HG03097 (cell line): ENCODE data around the gene CNOT4.

Experiments used
- ATAC-seq: cut with Tn5 transposase; IDR thresholded peaks from one replicate; pipeline ENCODE4 v1.9.1; 2021; ENCODE audit not compliant: unreplicated experiment, low FRiP score

The CNOT4 gene

DNA sequence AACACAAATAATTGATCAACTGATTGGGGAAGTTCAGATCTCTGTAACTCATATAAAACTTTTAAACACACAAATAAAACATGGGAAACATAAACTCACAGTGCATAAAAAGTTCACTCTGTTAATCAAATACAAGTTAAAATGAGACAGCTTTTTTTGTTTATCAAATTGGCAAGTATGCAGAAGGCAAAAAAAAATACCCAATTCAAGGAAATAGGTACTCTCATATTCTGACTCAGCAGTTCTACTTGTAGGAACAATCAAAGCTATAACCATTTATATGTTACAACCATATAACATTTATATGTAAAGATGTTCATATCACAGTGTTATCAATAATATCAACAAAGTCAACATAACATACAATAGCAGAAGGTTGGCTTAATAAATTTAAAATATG is 102.0 kb downstream of the CNOT4 start:
- no peak for ATAC-seq

GRCh38 chr7:135406918-135407317 is 103.0 kb downstream of the CNOT4 start:
- no peak for ATAC-seq

DNA sequence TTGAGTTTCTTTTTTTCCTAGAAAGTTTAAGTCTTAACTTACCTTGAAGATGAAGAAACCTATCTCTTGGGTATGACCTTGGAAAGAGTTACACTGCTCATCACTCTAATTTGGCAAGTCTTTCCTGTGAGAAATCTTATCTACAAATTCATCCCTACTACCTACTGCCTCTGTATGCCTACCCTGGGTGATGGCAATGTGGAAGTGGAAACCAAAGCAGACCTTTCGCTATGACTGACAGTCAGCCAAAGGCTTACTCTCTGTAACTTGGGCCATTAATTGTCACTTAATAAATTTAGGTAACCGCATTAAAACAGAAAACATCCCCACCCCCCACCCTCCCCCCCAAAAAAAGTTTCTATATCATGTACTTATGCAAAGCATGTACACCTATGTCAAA is 103.9 kb downstream of the CNOT4 start:
- ATAC-seq, result no peak

GRCh38 chr7:135403302-135403701 is 106.6 kb downstream of the CNOT4 start:
- no peak for ATAC-seq

DNA sequence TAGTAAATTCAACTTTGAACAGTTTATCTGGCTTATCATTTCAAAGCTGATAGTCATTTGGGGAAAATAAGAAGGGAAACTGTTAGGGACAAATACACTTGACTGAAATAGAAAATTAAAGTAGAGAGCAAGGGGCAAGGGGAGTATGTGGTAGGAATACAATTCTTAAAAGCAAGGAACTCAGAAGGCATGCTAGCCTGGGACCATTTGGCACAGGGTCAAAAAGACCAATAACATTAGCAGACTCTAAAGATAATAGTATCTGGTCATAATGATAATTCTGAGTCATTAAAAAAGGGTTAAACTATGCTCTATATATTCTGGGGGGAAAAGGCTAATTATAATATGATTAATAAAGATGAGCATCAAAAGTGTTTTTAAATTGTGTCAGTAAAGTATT is 112.2 kb downstream of the CNOT4 start:
- ATAC-seq, result no peak

- no peak for ATAC-seq
Observed at GRCh38 chr7:135392701-135393100, 117.2 kb downstream of the CNOT4 start.

DNA sequence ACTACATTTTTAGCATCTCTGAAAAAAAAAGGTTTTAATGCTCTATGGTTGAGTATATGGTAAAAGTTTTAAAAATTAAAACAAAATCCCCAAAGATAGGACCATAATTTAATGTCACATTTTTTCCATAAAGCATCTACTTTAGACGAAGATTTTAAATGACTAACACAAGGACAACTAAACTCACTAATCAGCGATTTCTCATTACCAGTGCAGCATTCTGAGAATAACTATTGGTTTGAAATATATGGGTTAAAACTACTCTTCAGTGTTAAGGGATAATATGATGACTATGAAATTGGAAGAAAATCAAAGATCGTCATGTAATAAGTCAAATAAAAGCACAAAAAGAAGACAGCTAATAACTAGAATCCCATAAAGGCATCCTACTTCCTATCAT is 118.4 kb downstream of the CNOT4 start:
- ATAC-seq, result no peak

DNA sequence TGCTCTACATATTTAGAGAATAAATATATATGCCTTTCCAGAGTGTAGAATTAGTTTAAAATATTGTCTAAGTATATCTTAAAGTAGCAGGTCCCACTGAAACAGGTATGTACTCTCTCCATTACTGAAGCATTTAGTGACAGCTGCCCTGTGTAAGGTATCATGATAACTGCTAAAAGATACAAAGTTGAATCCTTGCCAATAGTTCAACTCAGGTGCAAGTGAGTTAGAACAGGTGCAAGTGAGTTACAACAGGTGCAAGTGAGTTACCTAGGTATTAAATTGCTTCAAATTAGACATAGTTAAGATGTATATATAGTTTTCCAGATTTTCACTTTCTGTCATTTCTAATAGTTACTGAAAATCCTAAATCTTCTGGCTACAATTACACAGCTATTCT is 119.1 kb downstream of the CNOT4 start:
- no peak for ATAC-seq

DNA sequence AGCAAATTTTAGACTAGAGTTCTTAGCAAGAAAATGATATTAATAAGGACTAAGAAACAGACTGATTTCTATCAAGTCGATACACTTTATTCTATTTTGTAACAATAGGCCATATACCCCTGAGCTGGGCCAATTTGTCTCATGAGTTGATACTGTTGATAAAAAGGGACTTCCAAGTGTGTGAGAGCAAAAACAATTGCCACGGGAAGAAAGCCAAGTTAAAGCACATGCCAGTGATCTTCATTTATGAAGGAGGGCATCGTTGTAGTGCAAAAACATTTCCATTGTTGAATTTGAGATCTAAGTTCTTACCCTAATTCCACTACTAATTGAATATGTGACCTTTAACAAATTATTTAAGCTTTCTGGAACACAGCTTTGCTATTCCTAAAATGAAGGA is 119.9 kb downstream of the CNOT4 start:
- no peak for ATAC-seq

DNA sequence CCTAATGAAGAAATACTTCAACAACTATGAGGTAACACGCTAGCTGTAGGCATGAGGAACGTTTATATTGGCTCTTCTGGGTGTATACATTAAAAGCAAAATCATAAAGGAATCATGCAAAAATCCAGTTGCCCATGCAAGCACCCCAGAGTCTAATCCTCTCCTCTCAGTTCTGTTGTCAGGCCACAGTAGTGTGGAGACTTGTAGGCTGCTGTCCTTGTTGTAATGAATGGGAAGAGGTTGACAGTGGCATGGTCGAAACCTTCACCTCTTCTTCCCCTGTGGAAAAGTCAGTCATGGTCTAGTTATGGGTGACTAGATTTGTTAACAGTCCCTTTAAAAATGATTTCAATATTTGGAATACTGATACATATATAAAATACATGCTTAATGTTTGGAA is 121.3 kb downstream of the CNOT4 start:
- no peak for ATAC-seq

- no peak for ATAC-seq
Observed at GRCh38 chr7:135386776-135387175, 123.1 kb downstream of the CNOT4 start.

DNA sequence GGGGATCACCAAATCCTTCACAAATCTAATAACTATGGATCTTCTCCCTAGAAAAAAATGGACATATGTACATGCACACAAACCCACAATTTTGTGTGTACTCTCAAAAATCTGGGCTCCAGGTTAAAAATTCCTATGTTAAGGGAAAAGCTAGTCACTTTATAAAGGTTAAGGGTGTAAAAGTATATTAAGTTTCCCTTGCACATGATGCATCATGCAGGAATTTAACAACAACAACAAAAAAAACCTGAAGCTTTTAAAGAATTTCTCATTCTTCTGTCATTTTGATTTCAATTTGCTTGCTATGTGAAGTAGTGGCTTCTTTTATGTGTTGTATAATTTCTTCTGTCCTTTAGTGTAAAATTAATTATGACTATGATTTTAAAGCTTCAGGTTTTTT is 123.7 kb downstream of the CNOT4 start:
- no peak for ATAC-seq

DNA sequence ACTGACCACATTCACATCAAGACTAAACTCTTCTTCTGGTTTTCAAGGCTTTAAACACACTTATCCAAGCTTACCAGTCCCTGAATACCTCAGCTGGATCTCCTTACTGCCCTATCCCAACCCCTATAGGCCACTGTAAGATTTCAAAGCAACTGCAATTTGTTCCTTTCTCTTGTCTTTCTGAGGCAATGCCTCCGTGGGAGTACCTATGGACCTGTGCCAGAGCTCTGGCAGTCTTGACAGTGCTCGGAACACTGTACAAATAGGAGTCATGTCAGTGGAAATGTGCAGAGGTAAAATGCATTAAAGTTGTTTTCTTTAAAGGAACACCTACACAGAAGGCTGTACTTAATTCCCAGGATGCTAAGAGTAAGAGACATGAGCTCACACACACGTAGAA is 124.7 kb downstream of the CNOT4 start:
- ATAC-seq, result no peak

- no peak for ATAC-seq
Observed at GRCh38 chr7:135383525-135384175, 126.3 kb downstream of the CNOT4 start.

DNA sequence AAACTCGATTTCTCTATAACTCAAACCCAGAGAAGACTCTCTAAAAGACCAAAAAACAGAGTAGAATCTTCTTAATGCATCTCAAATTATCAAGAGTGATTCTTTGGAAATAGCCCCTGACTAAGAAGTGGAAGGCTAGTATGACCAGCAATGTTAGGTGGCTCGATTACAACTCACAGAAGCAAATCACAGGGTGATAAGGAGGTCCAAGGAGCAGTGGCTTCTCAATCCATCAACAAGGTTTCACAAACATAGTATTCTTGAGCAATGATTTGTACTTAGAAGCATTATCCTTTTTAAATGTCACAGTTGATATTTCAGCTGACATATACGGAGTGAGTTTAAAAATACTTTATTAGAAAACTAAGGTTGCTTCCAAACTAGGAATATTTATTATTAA is 127.7 kb downstream of the CNOT4 start:
- ATAC-seq, result no peak

DNA sequence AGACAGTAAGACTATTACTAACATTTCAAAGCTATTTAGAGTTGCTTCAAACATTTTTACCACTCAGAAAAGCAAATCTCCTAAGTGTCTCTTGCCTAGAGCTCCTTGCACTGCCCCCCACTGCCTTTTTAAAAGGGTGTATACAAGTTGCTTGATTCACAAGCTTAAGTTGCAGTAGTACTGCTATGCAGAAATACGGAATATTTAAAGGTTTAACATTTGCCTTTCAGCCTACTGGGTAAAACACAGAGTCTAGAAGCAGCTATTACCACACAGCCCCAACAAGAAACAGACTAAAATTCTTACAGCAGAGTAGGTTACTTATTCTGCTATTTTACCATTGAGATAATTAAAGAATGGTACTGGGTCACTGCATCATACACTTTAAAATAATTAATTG is 128.5 kb downstream of the CNOT4 start:
- ATAC-seq, result no peak

GRCh38 chr7:135380351-135380750 is 129.6 kb downstream of the CNOT4 start:
- no peak for ATAC-seq

DNA sequence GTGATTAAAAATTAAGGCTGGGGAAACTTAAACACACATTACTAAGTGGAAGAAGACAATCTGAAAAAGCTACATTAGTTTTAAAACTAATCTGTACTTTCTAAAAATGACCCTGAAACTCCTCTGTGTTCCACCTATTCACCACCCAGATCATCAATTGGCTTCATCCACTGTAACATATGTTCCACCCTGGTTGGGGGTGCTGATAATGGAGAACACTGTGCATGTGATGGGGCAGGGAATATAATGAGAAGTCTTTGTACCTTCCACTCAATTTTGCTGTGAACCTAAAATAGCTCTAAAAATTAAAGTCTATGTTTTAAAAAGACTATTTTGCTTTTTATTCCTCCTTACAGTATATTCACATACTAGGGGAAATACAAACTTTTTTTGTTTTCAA is 132.7 kb downstream of the CNOT4 start:
- ATAC-seq, result no peak

GRCh38 chr7:135375908-135376699 is 133.8 kb downstream of the CNOT4 start:
- ATAC-seq, result no peak

- ATAC-seq, result no peak
Observed at GRCh38 chr7:135374736-135375135, 135.2 kb downstream of the CNOT4 start.

GRCh38 chr7:135372222-135372621 is 137.7 kb downstream of the CNOT4 start:
- ATAC-seq, result no peak

GRCh38 chr7:135370656-135371055 is 139.2 kb downstream of the CNOT4 start:
- ATAC-seq, result no peak
